Activated naive CD4-positive, alpha-beta T cell treated with Interleukin-2 at 50 U/mL for 16 hours (primary cell): ENCODE results near the gene PDE4DIP.
"Not testable (repeated sequence)": the region's sequence is repeated elsewhere in the genome, so short reads cannot be mapped to it uniquely, and the experiment has no call there.

ENCODE experiments used
- DNase-seq: peaks from one replicate; pipeline ENCODE4 v3.0.0-alpha.2; 2020

Gene PDE4DIP

GRCh38 chr1:148923798-148924197 lies 79.6 kb downstream of the PDE4DIP start:
- DNase-seq = not testable (repeated sequence)

DNA sequence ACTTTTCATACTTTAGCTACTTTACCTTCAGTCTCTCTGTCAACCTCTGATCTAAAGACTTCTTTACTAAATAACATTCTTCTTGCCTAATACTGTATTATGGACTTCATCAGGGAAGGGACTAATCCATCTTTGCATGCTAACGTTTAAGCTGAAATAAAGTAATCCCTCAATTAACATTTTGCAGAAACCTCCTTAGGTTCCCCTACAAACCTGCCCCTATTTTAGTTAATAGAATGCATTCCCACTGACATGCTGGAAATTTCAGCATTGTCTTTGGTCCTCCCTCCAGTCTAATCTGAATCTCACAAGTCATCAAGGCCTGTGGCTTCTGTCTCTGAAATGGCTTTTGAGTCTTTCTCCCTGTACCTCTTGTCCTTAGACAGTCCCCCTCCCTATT lies 83.4 kb downstream of the PDE4DIP start:
- DNase-seq = not testable (repeated sequence)

- DNase-seq = not testable (repeated sequence)
These were observed 85.0 kb downstream of the PDE4DIP start for GRCh38 chr1:148929253-148929652.

DNA sequence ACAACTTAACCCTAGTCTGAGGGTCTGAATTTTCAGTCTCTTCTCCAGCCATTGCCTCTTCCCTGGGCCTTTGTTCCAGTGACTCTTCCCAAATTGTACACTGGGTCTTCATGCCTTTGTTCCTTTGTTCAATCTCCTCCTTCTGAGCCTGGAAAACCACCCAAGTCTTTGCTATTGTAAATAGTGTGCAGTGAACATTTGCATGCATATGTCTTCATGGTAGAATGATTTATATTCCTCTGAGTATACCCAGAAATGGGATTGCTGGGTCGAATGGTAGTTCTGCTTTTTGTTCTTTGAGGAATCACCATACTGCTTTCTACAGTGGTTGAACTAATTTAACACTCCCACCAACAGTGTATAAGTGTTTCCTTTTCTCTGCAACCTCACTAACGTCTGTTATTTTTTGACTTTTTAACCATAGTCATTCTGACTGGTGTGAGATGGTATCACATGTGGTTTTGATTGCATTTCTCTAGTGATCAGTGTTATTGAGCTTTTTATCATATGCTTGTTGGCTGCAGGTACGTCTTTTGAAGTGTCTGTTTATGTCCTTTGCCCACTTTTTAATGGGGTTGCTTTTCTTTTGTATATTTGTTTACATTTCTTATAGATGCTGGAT lies 91.3 kb downstream of the PDE4DIP start:
- DNase-seq = not testable (repeated sequence)

DNA sequence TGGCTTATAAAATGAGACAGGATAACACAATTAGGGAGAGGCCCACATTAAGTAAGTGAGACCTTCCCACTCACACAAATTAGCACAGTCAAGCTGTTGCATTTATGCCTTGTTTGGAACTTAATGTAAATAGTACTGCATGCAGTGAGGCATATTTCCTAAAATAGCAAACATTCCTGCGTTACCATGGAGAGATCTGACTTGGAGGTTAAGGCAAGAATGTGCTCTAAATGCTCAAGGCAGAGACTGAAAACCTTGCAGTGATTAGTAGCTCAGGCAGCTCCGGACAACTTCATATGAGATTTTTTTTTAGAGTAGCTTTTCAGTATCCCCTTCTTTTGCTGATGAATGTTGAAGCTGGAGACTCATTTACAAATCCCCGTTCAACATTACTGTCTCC lies 98.7 kb downstream of the PDE4DIP start:
- not testable (repeated sequence) for DNase-seq

DNA sequence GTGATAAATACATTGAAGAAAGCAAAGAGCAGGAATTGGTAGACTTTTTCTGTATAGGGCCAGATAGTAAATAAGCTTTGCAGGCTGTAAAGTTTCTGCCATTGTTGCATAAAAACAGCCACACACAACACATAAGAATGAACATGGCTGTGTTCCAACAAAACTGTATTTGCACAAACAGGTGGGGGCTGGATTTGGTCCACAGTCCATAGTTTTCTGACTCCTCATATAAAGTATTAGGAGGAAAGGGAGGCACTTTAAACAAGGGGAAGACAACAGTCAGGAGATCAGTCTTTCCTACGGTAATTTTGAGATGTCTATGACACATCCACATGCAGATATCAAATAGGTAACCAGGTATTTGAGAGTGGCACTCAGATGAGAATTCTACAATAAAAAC lies 100.9 kb downstream of the PDE4DIP start:
- not testable (repeated sequence) for DNase-seq

GRCh38 chr1:148948768-148949167 lies 104.5 kb downstream of the PDE4DIP start:
- not testable (repeated sequence) for DNase-seq

- DNase-seq = peak; percentile 80
These were observed 107.4 kb downstream of the PDE4DIP start for GRCh38 chr1:148951336-148952227.

DNA sequence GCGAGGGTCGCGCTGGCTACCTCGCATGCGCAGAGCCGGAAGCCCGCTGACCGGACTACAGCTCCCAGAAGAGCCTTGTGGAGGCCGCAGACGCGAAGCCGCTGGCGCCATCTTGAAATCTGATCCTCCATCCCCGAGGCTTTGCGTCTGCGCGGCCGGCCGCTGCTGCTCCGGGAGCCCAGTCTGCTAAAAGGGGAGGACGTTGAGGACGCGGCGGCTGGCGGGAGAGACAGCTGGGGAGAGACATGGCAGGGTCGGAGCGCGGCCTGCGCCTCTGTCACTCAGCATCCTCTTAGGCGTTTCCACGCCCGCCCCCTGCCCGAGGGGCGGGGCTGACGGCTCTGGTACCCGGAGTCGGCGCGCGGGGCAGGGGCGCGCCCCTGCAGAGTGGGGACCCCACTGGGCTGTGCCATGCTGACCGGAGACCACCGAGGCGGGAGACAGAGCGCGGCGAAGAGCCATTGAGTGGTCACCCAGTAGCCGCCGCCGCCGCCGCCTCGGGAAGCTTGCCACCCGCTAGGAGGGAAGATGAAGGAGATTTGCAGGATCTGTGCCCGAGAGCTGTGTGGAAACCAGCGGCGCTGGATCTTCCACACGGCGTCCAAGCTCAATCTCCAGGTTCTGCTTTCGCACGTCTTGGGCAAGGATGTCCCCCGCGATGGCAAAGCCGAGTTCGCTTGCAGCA lies 108.2 kb downstream of the PDE4DIP start:
- peak; percentile 74 for DNase-seq

DNA sequence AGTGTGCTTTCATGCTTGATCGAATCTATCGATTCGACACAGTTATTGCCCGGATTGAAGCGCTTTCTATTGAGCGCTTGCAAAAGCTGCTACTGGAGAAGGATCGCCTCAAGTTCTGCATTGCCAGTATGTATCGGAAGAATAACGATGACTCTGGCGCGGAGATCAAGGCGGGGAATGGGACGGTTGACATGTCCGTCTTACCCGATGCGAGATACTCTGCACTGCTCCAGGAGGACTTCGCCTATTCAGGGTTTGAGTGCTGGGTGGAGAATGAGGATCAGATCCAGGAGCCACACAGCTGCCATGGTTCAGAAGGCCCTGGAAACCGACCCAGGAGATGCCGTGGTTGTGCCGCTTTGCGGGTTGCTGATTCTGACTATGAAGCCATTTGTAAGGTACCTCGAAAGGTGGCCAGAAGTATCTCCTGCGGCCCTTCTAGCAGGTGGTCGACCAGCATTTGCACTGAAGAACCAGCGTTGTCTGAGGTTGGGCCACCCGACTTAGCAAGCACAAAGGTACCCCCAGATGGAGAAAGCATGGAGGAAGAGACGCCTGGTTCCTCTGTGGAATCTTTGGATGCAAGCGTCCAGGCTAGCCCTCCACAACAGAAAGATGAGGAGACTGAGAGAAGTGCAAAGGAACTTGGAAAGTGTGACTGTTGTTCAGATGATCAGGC lies 108.8 kb downstream of the PDE4DIP start:
- DNase-seq = peak; percentile 25

GRCh38 chr1:148953730-148954129 lies 109.5 kb downstream of the PDE4DIP start:
- not testable (repeated sequence) for DNase-seq

- DNase-seq = not testable (repeated sequence)
These were observed 114.1 kb downstream of the PDE4DIP start for GRCh38 chr1:148958343-148958742.

- DNase-seq = not testable (repeated sequence)
These were observed 116.2 kb downstream of the PDE4DIP start for GRCh38 chr1:148960212-148961000.

DNA sequence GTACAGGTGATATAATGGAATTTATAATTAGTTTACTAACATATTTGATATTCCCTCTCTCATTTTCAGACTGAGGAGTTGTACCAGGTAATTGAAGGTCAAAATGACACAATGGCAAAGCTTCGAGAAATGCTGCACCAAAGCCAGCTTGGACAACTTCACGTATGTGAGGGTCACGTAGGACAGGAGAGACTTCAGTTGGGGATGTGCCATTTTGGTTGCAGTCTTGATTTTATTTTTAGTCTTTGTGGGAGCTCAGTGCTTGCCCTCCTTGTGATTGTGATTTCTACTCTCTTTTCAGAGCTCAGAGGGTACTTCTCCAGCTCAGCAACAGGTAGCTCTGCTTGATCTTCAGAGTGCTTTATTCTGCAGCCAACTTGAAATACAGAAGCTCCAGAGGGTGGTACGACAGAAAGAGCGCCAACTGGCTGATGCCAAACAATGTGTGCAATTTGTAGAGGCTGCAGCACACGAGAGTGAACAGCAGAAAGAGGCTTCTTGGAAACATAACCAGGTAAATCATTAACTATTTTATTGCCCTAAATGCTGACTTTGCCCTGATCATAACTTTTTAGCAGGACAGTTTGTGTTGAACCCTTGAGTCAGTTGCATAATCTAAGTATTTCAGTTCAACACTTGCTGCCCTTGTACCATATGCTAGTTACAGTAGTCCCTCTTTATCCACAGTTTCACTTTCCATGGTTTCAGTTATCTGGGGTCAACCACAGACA lies 118.1 kb downstream of the PDE4DIP start:
- DNase-seq = not testable (repeated sequence)

DNA sequence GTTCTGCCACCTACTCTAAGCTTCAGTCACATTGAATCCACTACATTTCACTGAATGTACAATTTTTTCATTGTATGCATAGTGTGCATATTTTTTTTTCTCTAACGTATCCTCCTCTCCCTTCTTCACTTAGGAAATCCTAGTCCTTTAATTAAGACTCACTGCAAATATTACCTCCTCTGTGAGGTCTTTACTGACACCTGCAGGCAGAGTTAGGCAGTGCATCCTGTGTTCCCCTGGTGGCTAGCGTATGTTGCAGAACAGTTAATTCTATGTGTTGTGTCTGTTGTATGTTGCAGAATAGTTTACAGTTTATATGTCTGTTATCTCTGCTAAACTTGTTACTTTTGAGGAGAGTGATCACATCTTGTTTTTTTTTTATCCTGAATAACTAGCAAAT lies 121.9 kb downstream of the PDE4DIP start:
- DNase-seq = not testable (repeated sequence)

- DNase-seq = not testable (repeated sequence)
These were observed 123.4 kb downstream of the PDE4DIP start for GRCh38 chr1:148967580-148967979.

GRCh38 chr1:148968682-148969081 lies 124.5 kb downstream of the PDE4DIP start:
- not testable (repeated sequence) for DNase-seq

DNA sequence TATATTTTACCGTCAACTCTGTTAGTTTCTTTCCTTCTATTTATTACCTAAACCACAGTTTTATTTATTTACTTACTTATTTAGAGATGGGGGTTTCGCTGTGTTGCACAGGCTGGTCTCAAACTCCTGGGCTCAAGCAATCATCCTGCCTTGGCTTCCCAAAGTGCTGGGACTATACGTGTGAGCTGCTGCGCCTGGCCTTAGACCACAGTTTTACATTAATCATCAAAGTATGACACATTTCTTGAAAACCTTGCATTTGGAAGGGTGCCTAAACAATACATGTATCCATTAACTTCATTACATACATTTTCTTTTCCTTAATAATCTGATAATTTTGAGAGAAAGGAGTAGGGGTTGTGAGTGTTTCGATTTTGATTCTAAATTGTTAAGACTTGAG lies 124.9 kb downstream of the PDE4DIP start:
- DNase-seq = not testable (repeated sequence)

DNA sequence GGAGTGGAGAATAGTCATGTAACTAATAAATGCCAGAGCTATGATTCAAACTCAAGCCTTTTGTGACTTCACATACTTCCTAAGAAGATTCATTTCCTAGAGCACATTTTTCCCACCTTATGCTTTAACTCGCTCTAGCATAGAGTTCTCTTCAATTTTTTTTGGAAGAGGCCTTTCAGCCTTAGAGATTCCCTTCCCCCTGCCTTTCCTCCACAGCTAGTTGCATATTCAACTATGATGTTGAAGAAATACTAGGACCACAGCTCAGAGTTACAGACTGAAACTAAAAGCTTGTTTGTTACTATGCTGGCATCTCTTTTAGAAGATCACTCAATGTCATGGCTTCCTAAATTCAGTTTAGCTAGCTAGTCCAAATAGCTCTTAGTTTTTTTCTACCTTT lies 131.2 kb downstream of the PDE4DIP start:
- DNase-seq = not testable (repeated sequence)

- DNase-seq = not testable (repeated sequence)
These were observed 131.8 kb downstream of the PDE4DIP start for GRCh38 chr1:148975866-148976537.

DNA sequence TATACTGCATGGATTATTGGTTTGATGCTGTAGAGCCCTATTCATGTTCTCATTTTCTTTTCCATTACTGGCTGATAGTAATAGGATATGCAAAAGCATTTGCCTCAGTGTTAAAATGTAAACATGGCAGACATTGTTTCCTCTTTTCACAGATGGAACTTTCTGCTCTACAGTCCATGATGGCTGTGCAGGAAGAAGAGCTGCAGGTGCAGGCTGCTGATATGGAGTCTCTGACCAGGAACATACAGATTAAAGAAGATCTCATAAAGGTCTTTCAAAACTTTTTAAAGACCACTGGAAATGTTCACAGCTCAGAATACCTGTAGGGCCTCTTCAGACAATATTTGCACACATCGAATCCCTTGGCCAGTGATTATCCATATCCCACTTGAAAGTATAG lies 133.6 kb downstream of the PDE4DIP start:
- DNase-seq = not testable (repeated sequence)
